Progenitor cell of endocrine pancreas (in vitro differentiated cells): ENCODE data around the gene PDXK. TPM values are rescaled to one million over a fixed set of nuclear protein-coding genes. Genes with fewer than 3 reads are reported as not detected.

Experiments
- DNase-seq: peaks from one replicate; pipeline ENCODE4 v3.0.0; 2021; ENCODE audit warnings: low spot score; ENCODE audit not compliant: unreplicated experiment
- H3K27ac Mint-ChIP-seq: 2 replicates; pipeline ENCODE4 v1.8.0; 2021; ENCODE audit warnings: mild to moderate bottlenecking, moderate library complexity, mixed read lengths
- H3K27me3 Mint-ChIP-seq: 2 replicates; pipeline ENCODE4 v1.8.0; 2021; ENCODE audit warnings: mixed read lengths
- H3K36me3 Mint-ChIP-seq: 2 replicates; pipeline ENCODE4 v1.8.0; 2022; ENCODE audit warnings: mixed read lengths; ENCODE audit not compliant: insufficient read depth
- H3K4me1 Mint-ChIP-seq: 2 replicates; pipeline ENCODE4 v1.8.0; 2021; ENCODE audit warnings: low read depth, mixed read lengths
- H3K4me3 Mint-ChIP-seq: 2 replicates; pipeline ENCODE4 v1.8.0; 2021; ENCODE audit warnings: low read depth, mild to moderate bottlenecking, moderate library complexity, mixed read lengths
- H3K9me3 Mint-ChIP-seq: 2 replicates; pipeline ENCODE4 v1.8.0; 2021; ENCODE audit warnings: low read depth, mixed read lengths
- total RNA-seq: library from RNA; stranded (reverse); gene quantifications from 2 replicates; pipeline ENCODE4 v1.2.1, GENCODE V29; 2021
- TF ChIP-seq, protein P1 (sequence below): fragments of 200-600 bp; sonication (generic); IDR thresholded peaks from one replicate; pipeline ENCODE4 v1.5.0; 2021; ENCODE audit warnings: antibody characterized with exemption, mild to moderate bottlenecking; ENCODE audit not compliant: unreplicated experiment

PDXK gene
- total RNA-seq, 1 donor from 2014 or later = 57.6 TPM

DNA sequence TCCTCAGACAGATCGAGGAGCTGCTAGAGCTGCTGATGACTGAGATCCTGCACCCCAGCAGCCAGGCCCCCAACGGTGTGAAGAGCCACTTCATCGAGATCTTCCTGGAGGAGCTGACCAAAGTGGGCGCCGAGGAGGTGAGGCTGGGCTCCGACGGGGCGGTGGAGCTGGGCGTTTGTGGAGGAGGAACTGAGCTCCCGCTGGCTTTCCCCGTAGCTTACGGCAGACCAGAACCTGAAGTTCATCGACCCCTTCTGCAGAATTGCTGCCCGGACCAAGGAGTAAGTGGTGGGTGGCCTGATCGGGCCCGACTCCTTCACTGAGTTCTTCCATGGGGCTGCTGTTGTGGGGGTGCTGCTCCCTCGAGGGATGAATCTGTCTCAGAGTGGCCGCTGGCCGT is 78.5 kb downstream of the PDXK start:
- TF ChIP-seq, protein P1, sequence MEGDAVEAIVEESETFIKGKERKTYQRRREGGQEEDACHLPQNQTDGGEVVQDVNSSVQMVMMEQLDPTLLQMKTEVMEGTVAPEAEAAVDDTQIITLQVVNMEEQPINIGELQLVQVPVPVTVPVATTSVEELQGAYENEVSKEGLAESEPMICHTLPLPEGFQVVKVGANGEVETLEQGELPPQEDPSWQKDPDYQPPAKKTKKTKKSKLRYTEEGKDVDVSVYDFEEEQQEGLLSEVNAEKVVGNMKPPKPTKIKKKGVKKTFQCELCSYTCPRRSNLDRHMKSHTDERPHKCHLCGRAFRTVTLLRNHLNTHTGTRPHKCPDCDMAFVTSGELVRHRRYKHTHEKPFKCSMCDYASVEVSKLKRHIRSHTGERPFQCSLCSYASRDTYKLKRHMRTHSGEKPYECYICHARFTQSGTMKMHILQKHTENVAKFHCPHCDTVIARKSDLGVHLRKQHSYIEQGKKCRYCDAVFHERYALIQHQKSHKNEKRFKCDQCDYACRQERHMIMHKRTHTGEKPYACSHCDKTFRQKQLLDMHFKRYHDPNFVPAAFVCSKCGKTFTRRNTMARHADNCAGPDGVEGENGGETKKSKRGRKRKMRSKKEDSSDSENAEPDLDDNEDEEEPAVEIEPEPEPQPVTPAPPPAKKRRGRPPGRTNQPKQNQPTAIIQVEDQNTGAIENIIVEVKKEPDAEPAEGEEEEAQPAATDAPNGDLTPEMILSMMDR = no peak
- Mint-ChIP-seq H3K27ac (no peak overlapping the region), H3K4me1 (no peaks in the 10 kb centered on the region), H3K4me3 (no peak overlapping the region), H3K9me3 (no peaks in the 10 kb centered on the region), H3K27me3 (no peaks in the 10 kb centered on the region), H3K36me3 (peaks cover 12% of the 10 kb centered on the region)
- DNase-seq = no peak

DNA sequence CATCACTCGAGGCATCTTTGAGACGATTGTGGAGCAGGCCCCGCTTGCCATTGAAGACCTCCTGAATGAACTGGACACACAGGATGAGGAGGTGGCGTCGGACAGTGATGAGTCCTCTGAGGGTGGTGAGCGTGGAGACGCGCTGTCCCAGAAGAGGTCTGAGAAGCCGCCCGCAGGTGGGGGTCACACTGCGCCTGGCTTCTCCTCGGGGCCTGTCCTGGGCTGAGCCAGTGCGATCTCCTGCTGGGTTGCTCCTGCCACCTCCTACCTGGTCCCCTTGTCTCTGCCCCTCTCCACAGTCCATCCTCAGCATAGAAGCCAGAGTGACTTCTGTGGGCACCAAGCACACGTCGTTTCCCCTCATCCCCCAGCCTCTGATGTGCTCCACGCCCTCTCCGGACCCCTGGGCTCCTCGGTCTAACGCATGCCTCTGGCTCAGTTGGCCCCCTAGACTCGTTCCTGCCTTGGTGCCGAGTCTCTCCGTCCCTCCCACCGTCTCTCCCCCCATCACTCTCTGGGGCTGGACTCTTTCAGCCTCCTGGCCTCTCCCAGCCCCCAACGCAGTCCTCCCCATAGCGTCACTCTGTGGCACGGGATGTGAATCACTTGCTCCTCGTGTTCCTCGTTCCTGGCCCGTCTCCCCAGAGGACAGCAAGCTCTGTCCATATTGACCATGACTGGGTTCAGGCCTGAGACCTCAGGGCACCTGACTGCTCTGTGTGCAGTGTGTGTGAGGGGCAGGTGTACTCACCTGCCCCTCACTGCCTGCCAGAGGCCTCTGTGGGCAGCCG is 79.2 kb downstream of the PDXK start:
- Mint-ChIP-seq H3K4me1 (no peaks in the 10 kb centered on the region), H3K27ac (no peak overlapping the region), H3K4me3 (no peak overlapping the region), H3K27me3 (no peaks in the 10 kb centered on the region), H3K9me3 (no peaks in the 10 kb centered on the region), H3K36me3 (peaks cover 14% of the 10 kb centered on the region)
- DNase-seq = no peak
- TF ChIP-seq, protein P1 = no peak

DNA sequence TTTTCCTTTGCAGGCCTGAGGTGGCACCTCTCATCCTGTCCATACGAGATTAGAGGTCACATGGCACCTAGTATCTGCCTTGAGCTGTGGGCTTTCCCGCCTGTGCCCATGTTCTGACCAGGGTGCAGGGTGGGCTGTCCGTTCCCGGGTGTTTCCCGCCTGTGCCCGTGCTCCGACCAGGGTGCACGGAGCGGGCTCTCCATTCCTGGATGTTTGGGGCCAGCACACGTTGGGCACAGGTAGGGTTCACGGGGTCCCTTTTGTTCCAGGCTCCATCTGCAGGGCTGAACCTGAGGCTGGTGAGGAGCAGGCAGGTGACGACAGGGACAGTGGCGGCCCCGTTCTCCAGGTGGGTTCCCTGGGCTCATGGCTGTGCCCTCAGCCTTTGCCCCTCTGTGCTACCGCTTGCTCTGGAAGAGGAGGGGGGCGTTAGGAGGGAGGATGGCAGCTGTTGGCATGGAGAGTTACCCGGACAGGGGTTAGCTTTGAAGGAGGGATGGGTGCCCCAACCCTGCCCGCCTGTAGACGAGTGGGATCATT is 80.4 kb downstream of the PDXK start:
- H3K27me3 Mint-ChIP-seq = no peaks in the 10 kb centered on the region
- no peak overlapping the region for H3K4me3 Mint-ChIP-seq
- H3K4me1 Mint-ChIP-seq = no peaks in the 10 kb centered on the region
- peaks cover 15% of the 10 kb centered on the region for H3K36me3 Mint-ChIP-seq
- TF ChIP-seq, protein P1 = no peak
- no peaks in the 10 kb centered on the region for H3K9me3 Mint-ChIP-seq
- H3K27ac Mint-ChIP-seq = no peak overlapping the region
- no peak for DNase-seq

DNA sequence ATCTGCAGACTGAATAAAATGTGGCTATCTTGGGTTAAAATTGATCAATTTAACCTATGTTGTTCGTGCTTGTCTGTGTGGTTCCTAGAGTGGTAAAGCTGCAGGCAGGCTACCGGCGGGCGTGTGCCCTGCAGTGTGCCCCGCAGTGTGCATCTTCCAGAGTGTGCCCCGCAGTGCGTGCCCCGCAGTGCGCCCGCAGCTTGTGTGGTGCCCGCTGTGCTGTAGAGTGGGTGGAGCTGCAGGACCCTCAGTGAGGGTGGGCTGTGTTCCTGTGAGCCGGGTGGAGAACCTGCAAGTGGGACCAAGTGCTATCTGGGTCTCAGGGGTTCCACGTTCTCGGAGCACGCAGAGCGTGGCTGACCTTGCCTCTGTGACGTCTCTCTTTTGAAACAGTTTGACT is 81.2 kb downstream of the PDXK start:
- no peak for DNase-seq

DNA sequence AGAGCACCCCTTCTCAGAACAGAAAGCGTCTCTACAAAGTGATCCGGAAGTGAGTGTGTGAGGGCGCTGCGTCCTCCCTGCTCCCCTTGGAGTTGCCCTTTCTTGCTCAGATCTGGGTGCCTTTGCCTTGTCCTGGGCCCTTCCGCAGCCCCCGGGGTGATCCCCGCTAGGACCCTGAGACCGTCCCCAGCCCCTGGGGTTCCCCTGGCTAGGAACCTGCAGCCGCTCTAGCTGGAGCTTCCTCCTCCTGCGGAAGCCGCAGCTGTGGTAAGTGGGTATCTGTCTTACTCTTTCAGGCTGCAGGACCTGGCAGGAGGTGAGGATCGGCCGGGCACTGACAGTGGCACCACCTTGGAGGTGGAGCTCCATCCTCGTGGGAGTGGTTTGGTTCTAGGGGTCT is 81.6 kb downstream of the PDXK start:
- H3K9me3 Mint-ChIP-seq = no peaks in the 10 kb centered on the region
- no peak for DNase-seq
- no peaks in the 10 kb centered on the region for H3K4me1 Mint-ChIP-seq
- H3K36me3 Mint-ChIP-seq = peaks cover 12% of the 10 kb centered on the region
- H3K27ac Mint-ChIP-seq = no peak overlapping the region
- H3K4me3 Mint-ChIP-seq = no peak overlapping the region
- H3K27me3 Mint-ChIP-seq = no peaks in the 10 kb centered on the region
- TF ChIP-seq, protein P1 = no peak

More for the DNA sequence above, 81.2 kb downstream of the PDXK start:
- no peak overlapping the region for H3K4me3 Mint-ChIP-seq
- no peaks in the 10 kb centered on the region for H3K9me3 Mint-ChIP-seq
- H3K27ac Mint-ChIP-seq = no peak overlapping the region
- TF ChIP-seq, protein P1 = no peak
- no peaks in the 10 kb centered on the region for H3K4me1 Mint-ChIP-seq
- H3K36me3 Mint-ChIP-seq = peaks cover 13% of the 10 kb centered on the region
- no peaks in the 10 kb centered on the region for H3K27me3 Mint-ChIP-seq
